ENCODE data around the gene PIK3R3.

DNA sequence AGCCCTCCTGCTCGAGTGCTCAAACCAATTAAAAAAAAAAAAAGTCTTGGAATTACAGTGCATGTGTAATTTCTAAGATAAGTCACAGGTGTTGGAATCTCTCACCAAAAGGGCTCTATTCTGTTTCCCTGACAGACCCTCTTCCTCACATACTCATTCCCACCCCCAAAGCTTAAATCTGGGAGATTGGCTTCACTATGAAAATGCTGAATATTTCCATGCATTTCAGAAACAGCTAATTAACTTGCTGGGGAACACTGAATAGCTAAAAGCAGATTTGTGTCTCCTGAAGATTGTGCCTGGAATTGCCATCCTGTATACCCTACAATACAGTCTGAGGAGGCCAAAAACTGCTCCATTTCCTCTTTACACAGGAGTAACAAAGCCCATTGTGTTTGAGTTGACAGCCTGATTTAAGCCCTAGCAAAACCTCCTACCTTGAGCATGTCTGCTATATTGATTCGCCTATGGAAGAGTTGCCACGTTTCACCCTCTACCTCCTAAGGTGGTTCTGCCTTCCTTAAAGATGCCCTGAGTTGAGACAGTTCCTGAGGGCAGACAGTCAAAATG, 1.4 kb upstream of the PIK3R3 start:
- TF ChIP-seq, protein P1, sequence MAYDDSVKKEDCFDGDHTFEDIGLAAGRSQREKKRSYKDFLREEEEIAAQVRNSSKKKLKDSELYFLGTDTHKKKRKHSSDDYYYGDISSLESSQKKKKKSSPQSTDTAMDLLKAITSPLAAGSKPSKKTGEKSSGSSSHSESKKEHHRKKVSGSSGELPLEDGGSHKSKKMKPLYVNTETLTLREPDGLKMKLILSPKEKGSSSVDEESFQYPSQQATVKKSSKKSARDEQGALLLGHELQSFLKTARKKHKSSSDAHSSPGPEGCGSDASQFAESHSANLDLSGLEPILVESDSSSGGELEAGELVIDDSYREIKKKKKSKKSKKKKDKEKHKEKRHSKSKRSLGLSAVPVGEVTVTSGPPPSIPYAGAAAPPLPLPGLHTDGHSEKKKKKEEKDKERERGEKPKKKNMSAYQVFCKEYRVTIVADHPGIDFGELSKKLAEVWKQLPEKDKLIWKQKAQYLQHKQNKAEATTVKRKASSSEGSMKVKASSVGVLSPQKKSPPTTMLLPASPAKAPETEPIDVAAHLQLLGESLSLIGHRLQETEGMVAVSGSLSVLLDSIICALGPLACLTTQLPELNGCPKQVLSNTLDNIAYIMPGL (CRISPR knock-in tag; IDR thresholded peaks at IDR 0.05; ENCODE audit: borderline replicate concordance) = no peak
- TF ChIP-seq, protein P2, sequence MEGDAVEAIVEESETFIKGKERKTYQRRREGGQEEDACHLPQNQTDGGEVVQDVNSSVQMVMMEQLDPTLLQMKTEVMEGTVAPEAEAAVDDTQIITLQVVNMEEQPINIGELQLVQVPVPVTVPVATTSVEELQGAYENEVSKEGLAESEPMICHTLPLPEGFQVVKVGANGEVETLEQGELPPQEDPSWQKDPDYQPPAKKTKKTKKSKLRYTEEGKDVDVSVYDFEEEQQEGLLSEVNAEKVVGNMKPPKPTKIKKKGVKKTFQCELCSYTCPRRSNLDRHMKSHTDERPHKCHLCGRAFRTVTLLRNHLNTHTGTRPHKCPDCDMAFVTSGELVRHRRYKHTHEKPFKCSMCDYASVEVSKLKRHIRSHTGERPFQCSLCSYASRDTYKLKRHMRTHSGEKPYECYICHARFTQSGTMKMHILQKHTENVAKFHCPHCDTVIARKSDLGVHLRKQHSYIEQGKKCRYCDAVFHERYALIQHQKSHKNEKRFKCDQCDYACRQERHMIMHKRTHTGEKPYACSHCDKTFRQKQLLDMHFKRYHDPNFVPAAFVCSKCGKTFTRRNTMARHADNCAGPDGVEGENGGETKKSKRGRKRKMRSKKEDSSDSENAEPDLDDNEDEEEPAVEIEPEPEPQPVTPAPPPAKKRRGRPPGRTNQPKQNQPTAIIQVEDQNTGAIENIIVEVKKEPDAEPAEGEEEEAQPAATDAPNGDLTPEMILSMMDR (IDR thresholded peaks at IDR 0.05) = no peak
- TF ChIP-seq, protein P3, sequence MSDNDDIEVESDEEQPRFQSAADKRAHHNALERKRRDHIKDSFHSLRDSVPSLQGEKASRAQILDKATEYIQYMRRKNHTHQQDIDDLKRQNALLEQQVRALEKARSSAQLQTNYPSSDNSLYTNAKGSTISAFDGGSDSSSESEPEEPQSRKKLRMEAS (IDR thresholded peaks at IDR 0.05) = no peak
- no peak for TF ChIP-seq JUNB (IDR thresholded peaks at IDR 0.05)
- no peak for TF ChIP-seq HDAC2 (IDR thresholded peaks at IDR 0.05)
- TF ChIP-seq, protein P4, sequence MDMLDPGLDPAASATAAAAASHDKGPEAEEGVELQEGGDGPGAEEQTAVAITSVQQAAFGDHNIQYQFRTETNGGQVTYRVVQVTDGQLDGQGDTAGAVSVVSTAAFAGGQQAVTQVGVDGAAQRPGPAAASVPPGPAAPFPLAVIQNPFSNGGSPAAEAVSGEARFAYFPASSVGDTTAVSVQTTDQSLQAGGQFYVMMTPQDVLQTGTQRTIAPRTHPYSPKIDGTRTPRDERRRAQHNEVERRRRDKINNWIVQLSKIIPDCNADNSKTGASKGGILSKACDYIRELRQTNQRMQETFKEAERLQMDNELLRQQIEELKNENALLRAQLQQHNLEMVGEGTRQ (IDR thresholded peaks at IDR 0.05) = no peak
- no peak for TF ChIP-seq EP300 (IDR thresholded peaks at IDR 0.05)
- TF ChIP-seq CEBPB (IDR thresholded peaks at IDR 0.05) = no peak
- TF ChIP-seq POLR2A (IDR thresholded peaks at IDR 0.05; ENCODE audit: low read length) = no peak
- TF ChIP-seq CHD2 (IDR thresholded peaks at IDR 0.05; ENCODE audit: low read length, partially characterized antibody) = no peak
- no peak for TF ChIP-seq RAD21 (conservative IDR thresholded peaks at IDR 0.05 in 1 of 2, IDR thresholded peaks at IDR 0.05 in 1 of 2)
- no peak for TF ChIP-seq NR3C1 (IDR thresholded peaks at IDR 0.05)
- TF ChIP-seq, protein P5, sequence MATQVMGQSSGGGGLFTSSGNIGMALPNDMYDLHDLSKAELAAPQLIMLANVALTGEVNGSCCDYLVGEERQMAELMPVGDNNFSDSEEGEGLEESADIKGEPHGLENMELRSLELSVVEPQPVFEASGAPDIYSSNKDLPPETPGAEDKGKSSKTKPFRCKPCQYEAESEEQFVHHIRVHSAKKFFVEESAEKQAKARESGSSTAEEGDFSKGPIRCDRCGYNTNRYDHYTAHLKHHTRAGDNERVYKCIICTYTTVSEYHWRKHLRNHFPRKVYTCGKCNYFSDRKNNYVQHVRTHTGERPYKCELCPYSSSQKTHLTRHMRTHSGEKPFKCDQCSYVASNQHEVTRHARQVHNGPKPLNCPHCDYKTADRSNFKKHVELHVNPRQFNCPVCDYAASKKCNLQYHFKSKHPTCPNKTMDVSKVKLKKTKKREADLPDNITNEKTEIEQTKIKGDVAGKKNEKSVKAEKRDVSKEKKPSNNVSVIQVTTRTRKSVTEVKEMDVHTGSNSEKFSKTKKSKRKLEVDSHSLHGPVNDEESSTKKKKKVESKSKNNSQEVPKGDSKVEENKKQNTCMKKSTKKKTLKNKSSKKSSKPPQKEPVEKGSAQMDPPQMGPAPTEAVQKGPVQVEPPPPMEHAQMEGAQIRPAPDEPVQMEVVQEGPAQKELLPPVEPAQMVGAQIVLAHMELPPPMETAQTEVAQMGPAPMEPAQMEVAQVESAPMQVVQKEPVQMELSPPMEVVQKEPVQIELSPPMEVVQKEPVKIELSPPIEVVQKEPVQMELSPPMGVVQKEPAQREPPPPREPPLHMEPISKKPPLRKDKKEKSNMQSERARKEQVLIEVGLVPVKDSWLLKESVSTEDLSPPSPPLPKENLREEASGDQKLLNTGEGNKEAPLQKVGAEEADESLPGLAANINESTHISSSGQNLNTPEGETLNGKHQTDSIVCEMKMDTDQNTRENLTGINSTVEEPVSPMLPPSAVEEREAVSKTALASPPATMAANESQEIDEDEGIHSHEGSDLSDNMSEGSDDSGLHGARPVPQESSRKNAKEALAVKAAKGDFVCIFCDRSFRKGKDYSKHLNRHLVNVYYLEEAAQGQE (IDR thresholded peaks at IDR 0.05) = no peak

Measured in A549 (cell line).